T-cell (primary cell): ENCODE measurements around the gene MMEL1. TPM values are rescaled to one million over a fixed set of nuclear protein-coding genes. Genes with fewer than 3 reads are reported as not detected.
A peak's percentile ranks its signal among the peaks of the same experiment; 100 is the strongest.

Source experiments
- ATAC-seq, 4 experiments: fragments of 200-7000 bp in 3 of 4; fragments of 150-1000 bp in 1 of 4; cut with Tn5 transposase; replicated peaks in 1 of 4; 1 replicate in 3 of 4; 2 replicates in 1 of 4; pipeline ENCODE4 v1.10.0; 2021; ENCODE audit warnings: moderate library complexity in 3 of 4, mild to moderate bottlenecking in 2 of 4, moderate number of reproducible peaks in 1 of 4
- CTCF ChIA-PET, 2 donors: fragments of 300-600 bp; sonication (Branson Sonifier 250); formaldehyde crosslinking; loops; one replicate each; lab custom pipeline; 2022; ENCODE audit warnings: antibody characterized with exemption in 2 of 2; lab: Charles Lee
- POLR2A ChIA-PET, 2 donors: fragments of 300-600 bp; sonication (Branson Sonifier 250); formaldehyde crosslinking; loops; one replicate each; lab custom pipeline; 2022; ENCODE audit warnings: antibody characterized with exemption in 2 of 2; lab: Charles Lee
- DNase-seq, 35 experiments: peaks; one replicate each; pipeline versions ENCODE4 v3.0.0 to v3.0.0-alpha.2; 2013 to 2023
- H3K27ac ChIP-seq: one replicate; pipeline ENCODE4 v1.5.1; 2013; ENCODE audit warnings: low read length
- H3K27me3 ChIP-seq, 2 experiments: replicated peaks in 1 of 2; 1 replicate in 1 of 2; 2 replicates in 1 of 2; pipeline versions ENCODE4 v1.6.1 to v1.7.0; 2013; ENCODE audit warnings: low read length in 1 of 2, mixed read lengths in 1 of 2; ENCODE audit not compliant: control insufficient read depth in 2 of 2, insufficient read depth in 2 of 2; ENCODE audit errors: extremely low read depth in 1 of 2
- H3K36me3 ChIP-seq, 2 donors: 1 replicate in 1 of 2; 2 replicates in 1 of 2; pipeline versions ENCODE4 v1.6.1 to v1.7.0; 2013; ENCODE audit warnings: low read length in 1 of 2; ENCODE audit not compliant: control insufficient read depth in 2 of 2, insufficient read depth in 1 of 2; ENCODE audit errors: extremely low read depth in 1 of 2
- H3K4me1 ChIP-seq, 2 experiments: 1 replicate in 1 of 2; 2 replicates in 1 of 2; pipeline versions ENCODE4 v1.6.1 to v1.7.0; 2013; ENCODE audit warnings: low read length in 2 of 2, mixed read lengths in 1 of 2; ENCODE audit not compliant: insufficient read depth in 2 of 2, control insufficient read depth in 1 of 2; ENCODE audit errors: extremely low read depth in 1 of 2
- H3K4me3 ChIP-seq, 2 donors: 1 replicate in 1 of 2; 2 replicates in 1 of 2; pipeline versions ENCODE4 v1.5.1 to v1.7.0; 2013; ENCODE audit warnings: mild to moderate bottlenecking in 2 of 2, low read length in 1 of 2, moderate library complexity in 1 of 2; ENCODE audit not compliant: control insufficient read depth in 1 of 2; ENCODE audit errors: extremely low read depth in 1 of 2
- H3K9me3 ChIP-seq: 2 replicates; pipeline ENCODE4 v1.7.0; 2013
- H3K27ac Mint-ChIP-seq, 2 donors: one replicate each; pipeline ENCODE4 v1.8.0; 2020 to 2021; ENCODE audit warnings: mild to moderate bottlenecking in 2 of 2, mixed read lengths in 2 of 2
- H3K27me3 Mint-ChIP-seq, 2 donors: one replicate each; pipeline ENCODE4 v1.8.0; 2021 to 2022; ENCODE audit warnings: mixed read lengths in 2 of 2
- H3K36me3 Mint-ChIP-seq: one replicate; pipeline ENCODE4 v1.8.0; 2021; ENCODE audit warnings: mixed read lengths
- H3K4me1 Mint-ChIP-seq, 3 donors: one replicate each; pipeline ENCODE4 v1.8.0; 2020 to 2022; ENCODE audit warnings: mixed read lengths in 3 of 3, mild to moderate bottlenecking in 1 of 3
- H3K4me3 Mint-ChIP-seq, 3 donors: one replicate each; pipeline ENCODE4 v1.8.0; 2020 to 2022; ENCODE audit warnings: mild to moderate bottlenecking in 3 of 3, mixed read lengths in 3 of 3, moderate library complexity in 3 of 3
- H3K9me3 Mint-ChIP-seq, 3 donors: one replicate each; pipeline ENCODE4 v1.8.0; 2020 to 2022; ENCODE audit warnings: mixed read lengths in 3 of 3
- WGBS: methylation state at CpG from one replicate; pipeline ENCODE4 v1.1.5; 2013; ENCODE audit warnings: missing lambda C conversion rate; ENCODE audit not compliant: insufficient coverage; 5-methylcytosine and 5-hydroxymethylcytosine counted together
- total RNA-seq, 35 experiments: library from RNA in 6 of 35; stranded (reverse) in 6 of 35; fragments of 120-200 nt in 1 of 35; gene quantifications; one replicate each; pipeline versions ENCODE4 v1.2.1 to v1.2.4 and lab custom pipeline; 2013 to 2026

Gene MMEL1
- total RNA-seq, 5 donors from 2014 or later (not counting 1 experiment from before 2014, with no cell fraction given), result 0.72 to 3.3 (median 1.0) TPM

- Histone ChIP-seq H3K4me3 (no peak overlapping the region), H3K36me3 (no peaks in the 10 kb centered on the region), H3K27me3 (peaks cover 0 to 84% of the 10 kb centered on the region in 2 experiments), H3K4me1 (peaks cover 0 to 17% of the 10 kb centered on the region in 2 experiments), H3K27ac (no peak overlapping the region), H3K9me3 (no peaks in the 10 kb centered on the region)
- Mint-ChIP-seq H3K27ac (peak overlapping the region in 1 of 2 donors; percentile 37), H3K4me3 (peak overlapping the region in 1 of 3 donors; percentile 57), H3K4me1 (peaks cover 0 to 22% (median 0%) of the 10 kb centered on the region in 3 donors), H3K9me3 (no peaks in the 10 kb centered on the region), H3K27me3 (peaks cover 32 to 51% of the 10 kb centered on the region in 2 donors), H3K36me3 (no peaks in the 10 kb centered on the region)
- ATAC-seq (no peak), DNase-seq (peak in 1 of 35 experiments; percentile 9)
- WGBS, result 93% methylated on average over 35 of the region's 35 CpGs
- ChIA-PET CTCF (interaction anchor here in 1 of 2 donors (0.5 kb wide), 1 partner anchor 269 kb away, joined by 6 read pairs; no protein-coding TSS in a partner anchor), POLR2A (no interaction called here)
Observed at GRCh38 chr1:2630498-2631135, 2.2 kb downstream of the MMEL1 start.

DNA sequence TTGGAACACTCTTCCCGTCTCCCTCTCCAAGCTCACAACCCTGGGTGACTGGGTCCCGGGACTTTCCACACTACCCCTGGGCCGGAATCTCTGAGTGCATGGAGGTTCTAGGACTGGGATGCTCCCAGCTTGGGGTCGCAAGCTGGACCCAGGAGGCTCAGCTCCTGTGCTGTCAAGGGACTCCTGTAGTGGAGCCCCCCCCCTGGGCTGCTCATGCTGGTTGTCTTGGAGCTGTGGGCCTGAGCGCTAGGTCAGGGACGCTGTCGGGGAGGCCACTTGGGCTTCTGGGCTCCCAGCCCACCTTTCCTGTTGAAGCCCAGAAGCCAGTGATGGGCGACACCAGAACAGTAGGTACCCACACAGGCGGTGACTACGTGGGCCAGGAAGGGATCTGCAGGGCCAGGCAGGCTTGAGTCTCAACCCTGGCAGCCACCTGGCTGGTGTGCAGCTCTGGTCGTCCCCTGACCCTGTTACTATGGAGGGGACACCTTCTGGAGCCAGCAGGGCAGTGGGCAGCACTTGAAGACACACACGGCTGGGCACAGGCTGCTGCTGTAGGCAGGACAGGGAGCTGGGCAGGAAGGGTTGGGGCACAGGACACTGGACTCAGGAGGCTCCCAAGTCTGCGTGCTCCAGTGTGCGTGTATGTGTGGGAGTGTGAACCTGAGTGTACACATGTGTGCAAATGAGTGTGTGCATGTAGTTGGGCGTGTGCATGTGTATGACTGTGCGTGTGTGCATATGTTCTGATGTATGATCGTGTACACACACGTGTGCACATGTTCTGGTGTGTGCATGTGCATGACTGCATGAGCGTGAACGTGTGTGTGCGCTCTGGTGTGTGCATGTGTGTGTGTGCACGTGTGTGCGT lies 3.0 kb downstream of the MMEL1 start:
- Mint-ChIP-seq H3K36me3 (no peaks in the 10 kb centered on the region), H3K4me1 (peaks cover 0 to 22% (median 0%) of the 10 kb centered on the region in 3 donors), H3K9me3 (no peaks in the 10 kb centered on the region), H3K27ac (no peak overlapping the region), H3K27me3 (peaks cover 35 to 57% of the 10 kb centered on the region in 2 donors), H3K4me3 (peak overlapping the region in 2 of 3 donors; percentile 13 to 61)
- H3K27ac ChIP-seq, result no peak overlapping the region
- POLR2A ChIA-PET, result no interaction called here
- H3K4me3 ChIP-seq, result no peak overlapping the region
- no peaks in the 10 kb centered on the region for H3K9me3 ChIP-seq
- peaks cover 0 to 83% of the 10 kb centered on the region in 2 experiments for H3K27me3 ChIP-seq
- 87% methylated on average over 20 of the region's 23 CpGs for WGBS
- ATAC-seq (no peak), DNase-seq (peak in 1 of 35 experiments; percentile 16)
- no peaks in the 10 kb centered on the region for H3K36me3 ChIP-seq
- peaks cover 0 to 17% of the 10 kb centered on the region in 2 experiments for H3K4me1 ChIP-seq
- CTCF ChIA-PET, result no interaction called here

DNA sequence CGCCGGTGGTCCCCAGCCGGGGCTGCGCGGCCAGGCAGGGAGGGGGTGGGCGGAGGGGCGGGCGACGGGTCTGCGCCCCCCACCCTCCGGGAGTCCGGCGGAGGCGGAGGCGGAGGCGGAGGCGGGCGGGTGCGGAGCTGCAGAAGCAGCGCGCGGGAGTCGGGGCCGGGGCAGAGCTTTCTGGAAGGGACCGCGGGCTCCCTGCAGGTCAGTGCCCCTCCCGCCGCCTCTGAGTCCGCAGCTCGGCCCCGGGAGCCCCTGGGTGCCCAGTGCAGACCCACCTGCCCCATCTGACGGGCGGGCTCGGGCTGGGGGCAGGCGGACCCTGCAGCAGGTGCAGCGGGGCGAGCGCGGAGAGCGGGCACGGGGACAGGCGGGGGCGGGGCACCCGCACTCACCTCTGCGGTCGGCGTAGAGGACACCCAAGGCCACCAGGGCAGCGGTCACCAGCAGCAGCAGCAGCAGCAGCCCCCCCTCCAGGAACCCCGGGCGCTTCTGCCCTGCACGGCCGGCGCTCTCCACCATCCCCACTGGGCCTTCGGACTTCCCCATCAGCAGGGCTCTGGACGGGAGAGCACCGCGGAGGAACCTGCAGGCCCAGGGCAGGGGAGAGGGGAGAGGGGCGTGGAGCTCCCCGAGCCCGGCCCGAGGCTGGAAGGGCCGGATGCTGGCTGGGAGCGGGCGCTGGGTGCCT lies 3.7 kb downstream of the MMEL1 start:
- ChIA-PET CTCF (no interaction called here), POLR2A (no interaction called here)
- H3K9me3 ChIP-seq, result no peaks in the 10 kb centered on the region
- Mint-ChIP-seq H3K36me3 (no peaks in the 10 kb centered on the region), H3K4me3 (peak overlapping the region in 1 of 3 donors; percentile 61), H3K27me3 (peaks cover 39 to 62% of the 10 kb centered on the region in 2 donors), H3K27ac (no peak overlapping the region), H3K4me1 (peaks cover 0 to 22% (median 0%) of the 10 kb centered on the region in 3 donors), H3K9me3 (no peaks in the 10 kb centered on the region)
- peak in 2 of 35 experiments; percentile 3 to 23 for DNase-seq
- no peak overlapping the region for H3K27ac ChIP-seq
- peaks cover 0 to 79% of the 10 kb centered on the region in 2 experiments for H3K27me3 ChIP-seq
- H3K4me1 ChIP-seq, result peaks cover 0 to 17% of the 10 kb centered on the region in 2 experiments
- WGBS, result 3% methylated on average over 49 of the region's 64 CpGs
- H3K4me3 ChIP-seq, result no peak overlapping the region
- peak in 2 of 4 experiments; percentile 38 to 53 for ATAC-seq
- H3K36me3 ChIP-seq, result no peaks in the 10 kb centered on the region

GRCh38 chr1:2628191-2628932 lies 4.5 kb downstream of the MMEL1 start:
- DNase-seq (peak in 2 of 35 experiments; percentile 3 to 22), ATAC-seq (peak; percentile 21 to 53 (median 41))
- Histone ChIP-seq H3K27me3 (peaks cover 0 to 79% of the 10 kb centered on the region in 2 experiments), H3K27ac (no peak overlapping the region), H3K36me3 (no peaks in the 10 kb centered on the region), H3K4me1 (peaks cover 0 to 20% of the 10 kb centered on the region in 2 experiments), H3K4me3 (no peak overlapping the region), H3K9me3 (no peaks in the 10 kb centered on the region)
- H3K27me3 Mint-ChIP-seq, result peaks cover 39 to 59% of the 10 kb centered on the region in 2 donors
- H3K36me3 Mint-ChIP-seq, result no peaks in the 10 kb centered on the region
- 8% methylated on average over 36 of the region's 46 CpGs for WGBS
- no peak overlapping the region for H3K27ac Mint-ChIP-seq
- H3K4me3 Mint-ChIP-seq, result peak overlapping the region in 1 of 3 donors; percentile 49
- no peaks in the 10 kb centered on the region for H3K9me3 Mint-ChIP-seq
- ChIA-PET CTCF (no interaction called here), POLR2A (no interaction called here)
- H3K4me1 Mint-ChIP-seq, result peaks cover 1 to 26% (median 2%) of the 10 kb centered on the region in 3 donors

DNA sequence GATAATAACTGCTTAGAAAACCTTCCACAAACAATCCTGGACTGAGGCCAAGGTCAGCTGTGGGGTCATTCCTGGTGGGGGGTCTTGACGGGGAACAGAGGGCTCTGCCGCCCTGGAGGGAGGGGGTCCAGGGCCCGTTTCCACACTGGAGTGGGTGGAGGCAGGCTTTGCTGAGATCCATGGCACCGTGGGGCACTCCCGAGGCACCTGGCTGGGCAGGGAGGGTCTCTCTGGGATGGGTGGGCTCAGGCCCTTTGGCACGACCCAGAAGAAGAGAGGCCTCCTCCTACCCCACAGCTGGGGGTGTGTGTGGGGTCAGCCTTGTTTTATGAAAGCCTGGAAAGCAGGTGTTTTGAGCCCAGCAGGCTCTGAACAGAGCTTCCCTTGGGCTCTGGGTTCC lies 5.1 kb downstream of the MMEL1 start:
- H3K36me3 ChIP-seq, result no peaks in the 10 kb centered on the region
- ATAC-seq (peak in 1 of 4 experiments; percentile 24), DNase-seq (no peak)
- H3K4me3 Mint-ChIP-seq, result peak overlapping the region in 1 of 3 donors; percentile 49
- ChIA-PET POLR2A (no interaction called here), CTCF (no interaction called here)
- H3K4me1 ChIP-seq, result peaks cover 0 to 24% of the 10 kb centered on the region in 2 experiments
- H3K27ac ChIP-seq, result no peak overlapping the region
- H3K9me3 ChIP-seq, result no peaks in the 10 kb centered on the region
- no peaks in the 10 kb centered on the region for H3K9me3 Mint-ChIP-seq
- no peak overlapping the region for H3K4me3 ChIP-seq
- no peaks in the 10 kb centered on the region for H3K36me3 Mint-ChIP-seq
- no peak overlapping the region for H3K27ac Mint-ChIP-seq
- H3K27me3 Mint-ChIP-seq, result peaks cover 39 to 57% of the 10 kb centered on the region in 2 donors
- H3K27me3 ChIP-seq, result peaks cover 0 to 73% of the 10 kb centered on the region in 2 experiments
- peaks cover 6 to 31% (median 7%) of the 10 kb centered on the region in 3 donors for H3K4me1 Mint-ChIP-seq
- WGBS, result 50% methylated on average over 2 of the region's 6 CpGs
